ENCODE results near the gene ZNF143.

- TF ChIP-seq CTCF (IDR thresholded peaks at IDR 0.05; ENCODE audit: insufficient read depth, low read depth, low read length) (no peak), EZH2 (IDR thresholded peaks at IDR 0.05; ENCODE audit: insufficient read depth, low read length) (no peak)
Observed at GRCh38 chr11:9567401-9567800, 106.6 kb downstream of the ZNF143 start.
